Stomach (tissue), 9 donors: ENCODE data around the gene FAM227B. TPM values are rescaled to one million over a fixed set of nuclear protein-coding genes. Genes with fewer than 3 reads are reported as not detected.

Source experiments
- DNase-seq, 2 donors: peaks; one replicate each; pipeline versions ENCODE4 v3.0.0 to v3.0.0-alpha.2; 2013 to 2019
- H3K27ac ChIP-seq, 5 donors: fragments of 200-600 bp in 4 of 5; sonication (generic) in 4 of 5; one replicate each; pipeline ENCODE4 v1.5.1; 2013 to 2019; ENCODE audit warnings: mild to moderate bottlenecking in 1 of 5, moderate library complexity in 1 of 5
- H3K27me3 ChIP-seq, 3 donors: fragments of 200-600 bp; sonication (generic); one replicate each; pipeline ENCODE4 v1.5.1; 2017 to 2019; ENCODE audit warnings: mixed run types in 1 of 3
- H3K36me3 ChIP-seq, 4 donors: fragments of 200-600 bp; sonication (generic); 1 replicate in 3 of 4; 2 replicates in 1 of 4; pipeline ENCODE4 v1.5.1; 2016 to 2019
- H3K4me1 ChIP-seq, 4 donors: fragments of 200-600 bp; sonication (generic); one replicate each; pipeline ENCODE4 v1.5.1; 2016 to 2019
- H3K4me3 ChIP-seq, 4 donors: fragments of 200-600 bp; sonication (generic) in 3 of 4; one replicate each; pipeline ENCODE4 v1.5.1; 2016 to 2019; ENCODE audit warnings: mild to moderate bottlenecking in 1 of 4
- H3K9me3 ChIP-seq, 4 donors: fragments of 200-600 bp; sonication (generic); one replicate each; pipeline ENCODE4 v1.5.1; 2016 to 2019
- EP300 ChIP-seq: sonication (generic); formaldehyde crosslinking; IDR thresholded peaks from one replicate; pipeline ENCODE4 v1.6.1; 2017; ENCODE audit warnings: antibody characterized with exemption
- POLR2A ChIP-seq, 4 donors: fragments of 450-650 bp; IDR thresholded peaks; one replicate each; pipeline ENCODE4 v1.6.1; 2016; ENCODE audit warnings: antibody characterized with exemption in 4 of 4, control low read depth in 2 of 4, mild to moderate bottlenecking in 1 of 4, moderate library complexity in 1 of 4
- POLR2AphosphoS5 ChIP-seq, 3 donors: sonication (generic); formaldehyde crosslinking; IDR thresholded peaks; one replicate each; pipeline ENCODE4 v1.6.1; 2016; ENCODE audit warnings: antibody characterized with exemption in 3 of 3
- WGBS, 5 donors: extraction: QIAGEN DNeasy Blood & Tissue Kit in 3 of 5; methylation state at CpG; one replicate each; pipeline versions ENCODE4 v1.1.5 to v1.1.7; 2013 to 2018; 5-methylcytosine and 5-hydroxymethylcytosine counted together
- intact Hi-C: fragments of 100-400 bp; cut with DNase I; formaldehyde crosslinking; loops from one replicate; pipeline ENCODE4 v1.15.1; 2023; ENCODE audit warnings: low total_unique reads
- polyA plus RNA-seq, 3 donors: library from polyadenylated mRNA; stranded (reverse); fragments of 200-250 nt; gene quantifications; one replicate each; pipeline ENCODE4 v1.2.3, GENCODE V29; 2013
- total RNA-seq, 5 donors: library from RNA; depleted of rRNA; stranded (reverse); fragments of >200 nt; gene quantifications; one replicate each; pipeline versions ENCODE4 v1.1.0 to v1.2.3, GENCODE V29; 2014 to 2016
- TF ChIP-seq, protein P1 (sequence below), 7 experiments: fragments of 450-650 bp in 4 of 7; fragments of 200-600 bp in 3 of 7; sonication (generic) in 3 of 7; IDR thresholded peaks; one replicate each; pipeline ENCODE4 v1.5.1; 2016 to 2019; ENCODE audit warnings: antibody characterized with exemption in 7 of 7, control low read depth in 2 of 7, mild to moderate bottlenecking in 1 of 7
- donor health status: healthy with polysubstance abuse.
- donor health status: Bipolar disorder and iron deficiency.
- donor health status: healthy.

Gene FAM227B
- total and polyA plus RNA-seq, 8 donors: 1.3 to 7.1 (median 2.9) TPM; not detected in 1

DNA sequence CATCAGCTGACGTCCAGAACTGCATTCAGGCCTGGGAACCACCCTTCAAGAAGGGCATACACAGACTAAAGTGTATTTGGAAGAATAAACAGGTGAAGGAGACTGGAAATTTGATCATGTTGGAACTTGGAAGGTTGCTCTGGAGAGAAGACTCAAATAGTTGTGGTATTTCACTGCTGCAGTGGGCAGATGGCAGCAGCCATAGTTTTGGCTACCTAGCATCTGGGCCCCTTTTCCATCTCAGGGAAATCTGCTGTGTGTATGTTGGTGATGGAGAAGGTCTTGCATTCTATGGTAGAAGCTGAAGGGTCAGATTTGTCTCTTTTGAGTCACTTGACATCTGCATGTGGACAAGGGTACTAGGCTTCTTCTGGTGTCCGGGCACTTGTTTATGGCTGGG is 311.9 kb downstream of the FAM227B start:
- no peak for DNase-seq
- intact Hi-C loops: no loop called here
- H3K9me3 ChIP-seq: no peaks in the 10 kb centered on the region
- H3K4me1 ChIP-seq: peaks cover 0 to 7% (median 0%) of the 10 kb centered on the region in 4 donors
- TF ChIP-seq POLR2A (IDR thresholded peaks at IDR 0.05) (no peak), POLR2AphosphoS5 (IDR thresholded peaks at IDR 0.05) (no peak), EP300 (no peak)
- TF ChIP-seq, protein P1, sequence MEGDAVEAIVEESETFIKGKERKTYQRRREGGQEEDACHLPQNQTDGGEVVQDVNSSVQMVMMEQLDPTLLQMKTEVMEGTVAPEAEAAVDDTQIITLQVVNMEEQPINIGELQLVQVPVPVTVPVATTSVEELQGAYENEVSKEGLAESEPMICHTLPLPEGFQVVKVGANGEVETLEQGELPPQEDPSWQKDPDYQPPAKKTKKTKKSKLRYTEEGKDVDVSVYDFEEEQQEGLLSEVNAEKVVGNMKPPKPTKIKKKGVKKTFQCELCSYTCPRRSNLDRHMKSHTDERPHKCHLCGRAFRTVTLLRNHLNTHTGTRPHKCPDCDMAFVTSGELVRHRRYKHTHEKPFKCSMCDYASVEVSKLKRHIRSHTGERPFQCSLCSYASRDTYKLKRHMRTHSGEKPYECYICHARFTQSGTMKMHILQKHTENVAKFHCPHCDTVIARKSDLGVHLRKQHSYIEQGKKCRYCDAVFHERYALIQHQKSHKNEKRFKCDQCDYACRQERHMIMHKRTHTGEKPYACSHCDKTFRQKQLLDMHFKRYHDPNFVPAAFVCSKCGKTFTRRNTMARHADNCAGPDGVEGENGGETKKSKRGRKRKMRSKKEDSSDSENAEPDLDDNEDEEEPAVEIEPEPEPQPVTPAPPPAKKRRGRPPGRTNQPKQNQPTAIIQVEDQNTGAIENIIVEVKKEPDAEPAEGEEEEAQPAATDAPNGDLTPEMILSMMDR (IDR thresholded peaks at IDR 0.05): no peak
- no peaks in the 10 kb centered on the region for H3K27me3 ChIP-seq
- no peak overlapping the region for H3K27ac ChIP-seq
- peaks cover 0 to 42% (median 24%) of the 10 kb centered on the region in 4 donors for H3K36me3 ChIP-seq
- H3K4me3 ChIP-seq: no peak overlapping the region
- 74 to 94% (median 92%) methylated on average over 2 of the region's 2 CpGs for WGBS, 5 donors

DNA sequence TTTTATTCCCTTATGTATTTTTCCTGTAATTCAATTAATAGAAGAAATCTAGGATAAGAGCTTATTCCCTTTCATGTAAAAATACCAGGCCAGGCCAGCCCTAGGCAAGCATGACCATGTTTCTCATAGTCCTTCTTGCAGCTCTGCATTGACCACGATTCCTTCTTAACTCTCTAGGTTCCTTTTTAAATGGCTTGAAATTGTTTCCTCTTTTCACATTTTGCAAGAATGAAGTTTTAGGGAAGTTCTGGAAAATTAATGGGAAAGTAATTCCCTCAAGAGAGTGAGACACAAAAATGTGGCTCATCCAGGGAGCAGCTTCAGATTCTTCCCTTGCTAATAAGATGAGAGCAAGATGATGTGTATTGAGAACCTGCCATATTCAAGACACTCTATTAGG is 314.1 kb downstream of the FAM227B start:
- Histone ChIP-seq H3K27me3 (no peaks in the 10 kb centered on the region), H3K4me3 (no peak overlapping the region), H3K9me3 (no peaks in the 10 kb centered on the region), H3K27ac (no peak overlapping the region), H3K4me1 (peaks cover 0 to 7% (median 0%) of the 10 kb centered on the region in 4 donors), H3K36me3 (peaks cover 0 to 41% (median 24%) of the 10 kb centered on the region in 4 donors)
- WGBS, 5 donors: 72 to 97% (median 87%) methylated on average over 1 of the region's 1 CpG
- intact Hi-C loops: no loop called here
- DNase-seq: no peak
- no peak for TF ChIP-seq EP300
- TF ChIP-seq, protein P1 (IDR thresholded peaks at IDR 0.05): no peak
- no peak for TF ChIP-seq POLR2A (IDR thresholded peaks at IDR 0.05)
- no peak for TF ChIP-seq POLR2AphosphoS5 (IDR thresholded peaks at IDR 0.05)

DNA sequence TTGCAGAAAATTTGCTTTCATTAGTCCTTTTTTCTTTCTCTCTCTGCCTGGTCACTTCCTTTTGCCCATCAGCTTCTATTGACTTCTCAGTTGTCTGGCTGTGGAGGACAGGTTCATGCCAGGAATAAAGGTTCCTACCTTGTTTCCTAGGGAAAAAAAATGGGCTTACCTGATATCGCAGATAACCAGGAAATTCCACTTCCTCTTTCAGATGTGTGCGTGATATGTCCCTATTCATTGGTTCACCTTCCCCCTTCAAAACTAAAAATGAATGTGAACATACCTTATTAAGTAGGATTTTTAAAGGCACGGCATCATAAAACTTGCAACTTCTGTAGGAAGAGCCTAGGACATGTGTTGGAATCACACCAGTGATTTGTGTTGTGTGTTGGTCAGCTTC is 317.6 kb downstream of the FAM227B start:
- WGBS, 5 donors: 85 to 93% (median 90%) methylated on average over 3 of the region's 3 CpGs
- Histone ChIP-seq H3K4me1 (no peaks in the 10 kb centered on the region), H3K36me3 (peaks cover 0 to 32% (median 19%) of the 10 kb centered on the region in 4 donors), H3K4me3 (no peak overlapping the region), H3K9me3 (no peaks in the 10 kb centered on the region), H3K27me3 (no peaks in the 10 kb centered on the region), H3K27ac (no peak overlapping the region)
- TF ChIP-seq, protein P1 (IDR thresholded peaks at IDR 0.05): no peak
- TF ChIP-seq POLR2A (IDR thresholded peaks at IDR 0.05): no peak
- TF ChIP-seq POLR2AphosphoS5 (IDR thresholded peaks at IDR 0.05): no peak
- no peak for TF ChIP-seq EP300
- no peak for DNase-seq
- intact Hi-C loops: no loop called here

DNA sequence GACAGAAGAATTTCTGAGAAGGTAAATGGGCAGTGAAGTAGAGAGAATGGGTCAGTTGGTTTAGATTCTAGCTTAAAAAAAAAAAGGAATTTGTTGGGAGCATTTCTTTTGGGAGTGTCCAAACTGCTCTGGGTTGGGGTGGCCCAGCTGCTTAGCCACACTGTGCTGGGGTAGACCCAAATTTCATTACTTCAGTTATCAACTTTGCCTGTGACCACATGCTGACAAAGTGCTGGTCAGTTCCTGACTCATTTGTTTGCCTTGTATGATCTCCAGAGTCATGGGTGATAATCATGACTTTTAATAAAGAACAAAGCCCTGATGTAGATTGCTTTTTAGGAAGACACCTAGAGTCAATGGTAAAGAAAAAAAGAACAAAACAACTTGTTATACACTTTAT is 319.1 kb downstream of the FAM227B start:
- intact Hi-C loops: no loop called here
- Histone ChIP-seq H3K27me3 (no peaks in the 10 kb centered on the region), H3K4me1 (no peaks in the 10 kb centered on the region), H3K27ac (no peak overlapping the region), H3K9me3 (no peaks in the 10 kb centered on the region), H3K36me3 (peaks cover 0 to 30% (median 20%) of the 10 kb centered on the region in 4 donors), H3K4me3 (no peak overlapping the region)
- no peak for DNase-seq
- TF ChIP-seq, protein P1 (IDR thresholded peaks at IDR 0.05): no peak
- no peak for TF ChIP-seq POLR2A (IDR thresholded peaks at IDR 0.05)
- no peak for TF ChIP-seq EP300
- no peak for TF ChIP-seq POLR2AphosphoS5 (IDR thresholded peaks at IDR 0.05)
